HG03095 (cell line): ENCODE results near the gene MYH9.
"Not testable (repeated sequence)": the region's sequence is repeated elsewhere in the genome, so short reads cannot be mapped to it uniquely, and the experiment has no call there.

Experiments
- ATAC-seq: cut with Tn5 transposase; IDR thresholded peaks from one replicate; pipeline ENCODE4 v1.9.1; 2021; ENCODE audit warnings: moderate library complexity; ENCODE audit not compliant: unreplicated experiment

Gene MYH9

GRCh38 chr22:36298118-36298517 is 89.6 kb downstream of the MYH9 start:
- ATAC-seq, result no peak

GRCh38 chr22:36297568-36297967 is 90.2 kb downstream of the MYH9 start:
- ATAC-seq, result no peak

- no peak for ATAC-seq
Observed at GRCh38 chr22:36296690-36297089, 91.1 kb downstream of the MYH9 start.

GRCh38 chr22:36295247-36295646 is 92.5 kb downstream of the MYH9 start:
- no peak for ATAC-seq

GRCh38 chr22:36294801-36295200 is 93.0 kb downstream of the MYH9 start:
- no peak for ATAC-seq

GRCh38 chr22:36294293-36294620 is 93.5 kb downstream of the MYH9 start:
- ATAC-seq, result no peak

- no peak for ATAC-seq
Observed at GRCh38 chr22:36293606-36294292, 94.0 kb downstream of the MYH9 start.

- ATAC-seq, result no peak
Observed at GRCh38 chr22:36292823-36293530, 94.8 kb downstream of the MYH9 start.

- ATAC-seq, result no peak
Observed at GRCh38 chr22:36291831-36292740, 95.7 kb downstream of the MYH9 start.

- ATAC-seq, result not testable (repeated sequence)
Observed at GRCh38 chr22:36290391-36291075, 97.2 kb downstream of the MYH9 start.

GRCh38 chr22:36289948-36290371 is 97.8 kb downstream of the MYH9 start:
- not testable (repeated sequence) for ATAC-seq

- no peak for ATAC-seq
Observed at GRCh38 chr22:36289406-36289870, 98.3 kb downstream of the MYH9 start.

GRCh38 chr22:36288571-36289405 is 99.0 kb downstream of the MYH9 start:
- no peak for ATAC-seq

GRCh38 chr22:36287881-36288515 is 99.8 kb downstream of the MYH9 start:
- ATAC-seq, result no peak

- ATAC-seq, result no peak
Observed at GRCh38 chr22:36286096-36286957, 101.4 kb downstream of the MYH9 start.

GRCh38 chr22:36285545-36285944 is 102.2 kb downstream of the MYH9 start:
- no peak for ATAC-seq

GRCh38 chr22:36285017-36285416 is 102.8 kb downstream of the MYH9 start:
- no peak for ATAC-seq

GRCh38 chr22:36284171-36284571 is 103.6 kb downstream of the MYH9 start:
- no peak for ATAC-seq
